ENCODE measurements around the gene CCDC93. TPM values are rescaled to one million over a fixed set of nuclear protein-coding genes. Genes with fewer than 3 reads are reported as not detected.

Gene CCDC93
- total RNA-seq, 4 donors from 2014 or later, result 17.3 to 30.3 (median 23.6) TPM

GRCh38 chr2:117941693-117942092, 72.2 kb downstream of the CCDC93 start:
- Histone ChIP-seq H3K36me3 (peaks cover 0 to 100% (median 49%) of the 10 kb centered on the region in 3 donors), H3K9me3 (no peaks in the 10 kb centered on the region), H3K4me1 (no peaks in the 10 kb centered on the region), H3K4me3 (no peak overlapping the region), H3K27ac (no peak overlapping the region), H3K27me3 (no peaks in the 10 kb centered on the region)
- TF ChIP-seq POLR2A (IDR thresholded peaks at IDR 0.05), result no peak
- no peak for TF ChIP-seq CTCF (IDR thresholded peaks at IDR 0.05)
- TF ChIP-seq EP300 (IDR thresholded peaks at IDR 0.05), result no peak
- no peak for DNase-seq (ENCODE audit: low spot score in 2 of 2)
- WGBS, 2 donors, result 81% methylated on average over 5 of the region's 5 CpGs

GRCh38 chr2:117940436-117940835, 73.4 kb downstream of the CCDC93 start:
- DNase-seq (ENCODE audit: low spot score in 2 of 2), result no peak
- no peak overlapping the region for H3K4me3 ChIP-seq
- H3K9me3 ChIP-seq, result no peaks in the 10 kb centered on the region
- peaks cover 0 to 100% (median 40%) of the 10 kb centered on the region in 3 donors for H3K36me3 ChIP-seq
- TF ChIP-seq EP300 (IDR thresholded peaks at IDR 0.05), result no peak
- TF ChIP-seq POLR2A (IDR thresholded peaks at IDR 0.05), result no peak
- no peak for TF ChIP-seq CTCF (IDR thresholded peaks at IDR 0.05)
- H3K27ac ChIP-seq, result no peak overlapping the region
- H3K27me3 ChIP-seq, result no peaks in the 10 kb centered on the region
- H3K4me1 ChIP-seq, result no peaks in the 10 kb centered on the region

- Histone ChIP-seq H3K4me1 (peaks cover 0 to 4% (median 0%) of the 10 kb centered on the region in 4 donors), H3K36me3 (peaks cover 0 to 100% (median 34%) of the 10 kb centered on the region in 3 donors), H3K27me3 (no peaks in the 10 kb centered on the region), H3K4me3 (no peak overlapping the region), H3K9me3 (no peaks in the 10 kb centered on the region), H3K27ac (no peak overlapping the region)
- no peak for DNase-seq (ENCODE audit: low spot score in 2 of 2)
- 97 to 98% methylated on average over 2 of the region's 2 CpGs for WGBS, 2 donors
- TF ChIP-seq EP300 (IDR thresholded peaks at IDR 0.05), result no peak
These were observed 75.3 kb downstream of the CCDC93 start for GRCh38 chr2:117938611-117939010.

GRCh38 chr2:117936871-117937428, 76.9 kb downstream of the CCDC93 start:
- 68 to 69% methylated on average over 5 of the region's 5 CpGs for WGBS, 2 donors
- no peak for DNase-seq (ENCODE audit: low spot score in 2 of 2)
- no peak overlapping the region for H3K4me3 ChIP-seq
- no peak overlapping the region for H3K27ac ChIP-seq
- peaks cover 0 to 100% (median 26%) of the 10 kb centered on the region in 3 donors for H3K36me3 ChIP-seq
- TF ChIP-seq EP300 (IDR thresholded peaks at IDR 0.05) (no peak), POLR2A (IDR thresholded peaks at IDR 0.05) (no peak), CTCF (IDR thresholded peaks at IDR 0.05) (no peak)
- peaks cover 0 to 4% (median 0%) of the 10 kb centered on the region in 4 donors for H3K4me1 ChIP-seq
- no peaks in the 10 kb centered on the region for H3K9me3 ChIP-seq
- H3K27me3 ChIP-seq, result no peaks in the 10 kb centered on the region

GRCh38 chr2:117935954-117936353, 77.9 kb downstream of the CCDC93 start:
- no peak overlapping the region for H3K27ac ChIP-seq
- no peaks in the 10 kb centered on the region for H3K9me3 ChIP-seq
- TF ChIP-seq CTCF (IDR thresholded peaks at IDR 0.05), result no peak
- no peak for TF ChIP-seq EP300 (IDR thresholded peaks at IDR 0.05)
- TF ChIP-seq POLR2A (IDR thresholded peaks at IDR 0.05), result no peak
- no peak for DNase-seq (ENCODE audit: low spot score in 2 of 2)
- 0% methylated on average over 1 of the region's 1 CpG for WGBS, 2 donors
- peaks cover 0 to 4% (median 0%) of the 10 kb centered on the region in 4 donors for H3K4me1 ChIP-seq
- H3K36me3 ChIP-seq, result peaks cover 0 to 100% (median 19%) of the 10 kb centered on the region in 3 donors
- no peaks in the 10 kb centered on the region for H3K27me3 ChIP-seq
- H3K4me3 ChIP-seq, result no peak overlapping the region
